Measurements from ENCODE around the gene INPP5E.

INPP5E gene

GRCh38 chr9:136472640-136473353, 33.2 kb upstream of the INPP5E start:
- DNase-seq: no peak

- no peak for DNase-seq
These were observed 32.3 kb upstream of the INPP5E start for GRCh38 chr9:136471802-136472487.

GRCh38 chr9:136470792-136471469, 31.3 kb upstream of the INPP5E start:
- DNase-seq: no peak

- no peak for DNase-seq
These were observed 30.7 kb upstream of the INPP5E start for GRCh38 chr9:136470356-136470755.

GRCh38 chr9:136467766-136468165, 28.1 kb upstream of the INPP5E start:
- DNase-seq: no peak

GRCh38 chr9:136466155-136466541, 26.5 kb upstream of the INPP5E start:
- DNase-seq: no peak

GRCh38 chr9:136465500-136466154, 26.0 kb upstream of the INPP5E start:
- no peak for DNase-seq

GRCh38 chr9:136464241-136464640, 24.6 kb upstream of the INPP5E start:
- DNase-seq: no peak

GRCh38 chr9:136463578-136463977, 23.9 kb upstream of the INPP5E start:
- no peak for DNase-seq

GRCh38 chr9:136462664-136463063, 23.0 kb upstream of the INPP5E start:
- no peak for DNase-seq

GRCh38 chr9:136460772-136461325, 21.2 kb upstream of the INPP5E start:
- no peak for DNase-seq

GRCh38 chr9:136459425-136459824, 19.8 kb upstream of the INPP5E start:
- DNase-seq: no peak

- DNase-seq: no peak
These were observed 17.7 kb upstream of the INPP5E start for GRCh38 chr9:136457326-136457725.

GRCh38 chr9:136456258-136456657, 16.6 kb upstream of the INPP5E start:
- DNase-seq: no peak

GRCh38 chr9:136455043-136456002, 15.7 kb upstream of the INPP5E start:
- no peak for DNase-seq

GRCh38 chr9:136454026-136454796, 14.6 kb upstream of the INPP5E start:
- DNase-seq: no peak

- DNase-seq: no peak
These were observed 13.7 kb upstream of the INPP5E start for GRCh38 chr9:136453326-136453725.

GRCh38 chr9:136451221-136451877, 11.7 kb upstream of the INPP5E start:
- no peak for DNase-seq

GRCh38 chr9:136448655-136449054, 9.0 kb upstream of the INPP5E start:
- DNase-seq: no peak

GRCh38 chr9:136447173-136447778, 7.6 kb upstream of the INPP5E start:
- DNase-seq: no peak

Measured in CD4-positive, alpha-beta T cell treated with Interleukin-6 for 4 hours (primary cell).